CD14-positive monocyte (primary cell): ENCODE data around the gene GJB5. TPM values are rescaled to one million over a fixed set of nuclear protein-coding genes. Genes with fewer than 3 reads are reported as not detected.

Experiments used
- DNase-seq, 3 donors: peaks; one replicate each; pipeline ENCODE4 v3.0.0-alpha.2; 2011 to 2022
- H2AFZ ChIP-seq: 2 replicates; pipeline ENCODE4 v1.6.0; 2012; ENCODE audit warnings: mild to moderate bottlenecking, low read depth, low read length, inconsistent platforms; ENCODE audit not compliant: insufficient read depth, poor library complexity, severe bottlenecking
- H3K27ac ChIP-seq, 2 donors: 1 replicate in 1 of 2; 2 replicates in 1 of 2; pipeline ENCODE4 v1.5.1; 2012 to 2013; ENCODE audit warnings: low read length in 2 of 2, control low read depth in 1 of 2, inconsistent platforms in 1 of 2, low read depth in 1 of 2, mild to moderate bottlenecking in 1 of 2
- H3K27me3 ChIP-seq, 2 donors: one replicate each; pipeline versions ENCODE4 v1.6.0 to v1.6.1; 2011 to 2013; ENCODE audit warnings: low read length in 2 of 2; ENCODE audit not compliant: control insufficient read depth in 2 of 2, insufficient read depth in 2 of 2
- H3K36me3 ChIP-seq, 2 donors: replicated peaks in 1 of 2; 1 replicate in 1 of 2; 2 replicates in 1 of 2; pipeline versions ENCODE4 v1.5.1 to v1.6.1; 2012 to 2013; ENCODE audit warnings: low read length in 2 of 2, control low read depth in 1 of 2, inconsistent platforms in 1 of 2, mild to moderate bottlenecking in 1 of 2; ENCODE audit not compliant: insufficient read depth in 2 of 2, control insufficient read depth in 1 of 2
- H3K4me1 ChIP-seq, 2 donors: 1 replicate in 1 of 2; 2 replicates in 1 of 2; pipeline versions ENCODE4 v1.5.1 to v1.6.1; 2012 to 2013; ENCODE audit warnings: low read length in 2 of 2, control low read depth in 1 of 2, inconsistent platforms in 1 of 2, mild to moderate bottlenecking in 1 of 2, moderate library complexity in 1 of 2; ENCODE audit not compliant: insufficient read depth in 2 of 2, control insufficient read depth in 1 of 2
- H3K4me2 ChIP-seq: replicated peaks from 2 replicates; pipeline ENCODE3; 2012; ENCODE audit warnings: low read length, moderate library complexity, mild to moderate bottlenecking; ENCODE audit not compliant: poor library complexity, severe bottlenecking; ENCODE audit errors: extremely low read depth
- H3K4me3 ChIP-seq, 3 experiments: fragments of 200-600 bp in 1 of 3; sonication (generic) in 1 of 3; replicated peaks in 1 of 3; 1 replicate in 2 of 3; 2 replicates in 1 of 3; pipeline ENCODE4 v1.5.1; 2011 to 2013; ENCODE audit warnings: low read length in 3 of 3, mild to moderate bottlenecking in 3 of 3, control low read depth in 2 of 3, low read depth in 2 of 3, inconsistent platforms in 1 of 3, moderate library complexity in 1 of 3
- H3K79me2 ChIP-seq: 2 replicates; pipeline ENCODE4 v1.6.0; 2012; ENCODE audit warnings: mild to moderate bottlenecking, control low read depth, inconsistent platforms, low read length, moderate library complexity; ENCODE audit not compliant: insufficient read depth
- H3K9ac ChIP-seq: 2 replicates; pipeline ENCODE4 v1.6.0; 2017; ENCODE audit warnings: low read length, mild to moderate bottlenecking; ENCODE audit not compliant: insufficient read depth, poor library complexity, severe bottlenecking
- H3K9me3 ChIP-seq, 2 donors: replicated peaks in 1 of 2; 1 replicate in 1 of 2; 2 replicates in 1 of 2; pipeline versions ENCODE4 v1.5.1 to v1.6.1; 2012 to 2013; ENCODE audit warnings: low read length in 2 of 2, control low read depth in 1 of 2; ENCODE audit not compliant: control insufficient read depth in 1 of 2, insufficient read depth in 1 of 2
- H4K20me1 ChIP-seq: 2 replicates; pipeline ENCODE4 v1.6.0; 2012; ENCODE audit warnings: mild to moderate bottlenecking, low read length, control low read depth, moderate library complexity; ENCODE audit not compliant: insufficient read depth
- H3K27ac Mint-ChIP-seq, 7 donors: one replicate each; pipeline ENCODE4 v1.8.0; 2020; ENCODE audit warnings: mild to moderate bottlenecking in 7 of 7, mixed read lengths in 7 of 7, moderate library complexity in 6 of 7, inconsistent platforms in 2 of 7
- H3K27me3 Mint-ChIP-seq, 3 donors: one replicate each; pipeline ENCODE4 v1.8.0; 2021 to 2022; ENCODE audit warnings: low read depth in 3 of 3, mild to moderate bottlenecking in 3 of 3, mixed read lengths in 3 of 3, moderate library complexity in 3 of 3, inconsistent platforms in 1 of 3
- H3K36me3 Mint-ChIP-seq, 2 donors: one replicate each; pipeline ENCODE4 v1.8.0; 2020; ENCODE audit warnings: mixed read lengths in 2 of 2, inconsistent platforms in 1 of 2, mild to moderate bottlenecking in 1 of 2
- H3K4me1 Mint-ChIP-seq: one replicate; pipeline ENCODE4 v1.8.0; 2020; ENCODE audit warnings: mild to moderate bottlenecking, mixed read lengths
- H3K4me3 Mint-ChIP-seq, 2 donors: one replicate each; pipeline ENCODE4 v1.8.0; 2020; ENCODE audit warnings: mild to moderate bottlenecking in 2 of 2, mixed read lengths in 2 of 2, moderate library complexity in 1 of 2
- H3K9me3 Mint-ChIP-seq, 7 donors: one replicate each; pipeline ENCODE4 v1.8.0; 2020 to 2022; ENCODE audit warnings: mixed read lengths in 7 of 7, mild to moderate bottlenecking in 6 of 7, moderate library complexity in 6 of 7, inconsistent platforms in 2 of 7
- CTCF ChIP-seq: fragments of 200-600 bp; IDR thresholded peaks from one replicate; pipeline ENCODE4 v1.8.0; 2022; ENCODE audit warnings: antibody characterized with exemption, mild to moderate bottlenecking
- WGBS: methylation state at CpG from one replicate; pipeline ENCODE4 v1.1.5; 2013; ENCODE audit warnings: missing lambda C conversion rate; ENCODE audit not compliant: insufficient coverage; 5-methylcytosine and 5-hydroxymethylcytosine counted together
- intact Hi-C, 2 donors: fragments of 100-400 bp; cut with micrococcal nuclease; formaldehyde crosslinking; loops; one replicate each; pipeline versions ENCODE4 v1.15.0 to v1.15.1; 2023
- polyA plus RNA-seq, 3 donors: library from polyadenylated mRNA; depleted of rRNA in 1 of 3; unstranded in 2 of 3; stranded (reverse) in 1 of 3; fragments of 300-500 nt in 2 of 3; fragments of >200 nt in 1 of 3; fragmentation: Illumina TruSeq in 2 of 3; gene quantifications; 1 replicate in 2 of 3; 2 replicates in 1 of 3; pipeline ENCODE4 v1.2.3, GENCODE V29; 2012 to 2021

The GJB5 gene
- polyA plus RNA-seq, 3 donors, result 0.12 TPM; not detected in 2

GRCh38 chr1:34784751-34785221 lies 29.9 kb downstream of the GJB5 start:
- Histone ChIP-seq H3K27ac (no peak overlapping the region), H3K4me3 (no peak overlapping the region), H2AFZ (no peak overlapping the region), H3K4me2 (no peak overlapping the region), H4K20me1 (no peaks in the 10 kb centered on the region), H3K9ac (no peak overlapping the region), H3K4me1 (no peaks in the 10 kb centered on the region), H3K79me2 (no peaks in the 10 kb centered on the region), H3K27me3 (peaks cover 23 to 36% of the 10 kb centered on the region in 2 donors), H3K36me3 (no peaks in the 10 kb centered on the region), H3K9me3 (peaks cover 0 to 10% of the 10 kb centered on the region in 2 donors)
- no peak overlapping the region for H3K4me3 Mint-ChIP-seq
- intact Hi-C loops, result loop anchor here in 1 of 2 donors (5.0 kb wide), 1 partner anchor 513 kb away; no protein-coding TSS in a partner anchor
- TF ChIP-seq CTCF, result no peak
- 80% methylated on average over 23 of the region's 28 CpGs for WGBS
- H3K27me3 Mint-ChIP-seq, result peaks cover 32 to 45% (median 34%) of the 10 kb centered on the region in 3 donors
- H3K27ac Mint-ChIP-seq, result no peak overlapping the region
- peaks cover 0 to 6% (median 2%) of the 10 kb centered on the region in 7 donors for H3K9me3 Mint-ChIP-seq
- DNase-seq, result no peak
- H3K4me1 Mint-ChIP-seq, result no peaks in the 10 kb centered on the region
- no peaks in the 10 kb centered on the region for H3K36me3 Mint-ChIP-seq

GRCh38 chr1:34785231-34785874 lies 30.5 kb downstream of the GJB5 start:
- Histone ChIP-seq H3K9me3 (peaks cover 0 to 10% of the 10 kb centered on the region in 2 donors), H3K4me1 (no peaks in the 10 kb centered on the region), H3K79me2 (no peaks in the 10 kb centered on the region), H3K36me3 (no peaks in the 10 kb centered on the region), H3K9ac (no peak overlapping the region), H3K4me3 (no peak overlapping the region), H4K20me1 (no peaks in the 10 kb centered on the region), H3K27ac (no peak overlapping the region), H3K27me3 (peaks cover 19 to 30% of the 10 kb centered on the region in 2 donors), H3K4me2 (no peak overlapping the region), H2AFZ (no peak overlapping the region)
- intact Hi-C loops, result loop anchor here in 1 of 2 donors (5.0 kb wide), 1 partner anchor 512 kb away; no protein-coding TSS in a partner anchor
- H3K4me1 Mint-ChIP-seq, result no peaks in the 10 kb centered on the region
- no peak overlapping the region for H3K4me3 Mint-ChIP-seq
- 87% methylated on average over 18 of the region's 22 CpGs for WGBS
- TF ChIP-seq CTCF, result no peak
- no peaks in the 10 kb centered on the region for H3K36me3 Mint-ChIP-seq
- no peak overlapping the region for H3K27ac Mint-ChIP-seq
- peaks cover 26 to 43% (median 29%) of the 10 kb centered on the region in 3 donors for H3K27me3 Mint-ChIP-seq
- H3K9me3 Mint-ChIP-seq, result peaks cover 0 to 6% (median 2%) of the 10 kb centered on the region in 7 donors
- DNase-seq, result no peak
